Bronchial epithelial cell (primary cell): ENCODE measurements around the gene AOX1. TPM values are rescaled to one million over a fixed set of nuclear protein-coding genes. Genes with fewer than 3 reads are reported as not detected.
"Not testable (repeated sequence)": the region's sequence is repeated elsewhere in the genome, so short reads cannot be mapped to it uniquely, and the experiment has no call there.

Experiments used
- DNase-seq: peaks from one replicate; pipeline ENCODE4 v3.0.0-alpha.2; 2010; ENCODE audit warnings: low read depth
- FAIRE-seq: peaks from 2 replicates; lab custom pipeline; 2011; peaks lifted over from hg19 to GRCh38; lab: Jason Lieb, UNC
- H3K27me3 ChIP-seq: 2 replicates; pipeline ENCODE4 v1.5.1; 2011; ENCODE audit warnings: low read length; ENCODE audit not compliant: control insufficient read depth, insufficient read depth
- H3K36me3 ChIP-seq: 2 replicates; pipeline ENCODE4 v1.5.1; 2011; ENCODE audit warnings: low read length; ENCODE audit not compliant: control insufficient read depth, insufficient read depth
- H3K4me3 ChIP-seq: 2 replicates; pipeline ENCODE4 v1.5.1; 2011; ENCODE audit warnings: mild to moderate bottlenecking, low read depth, low read length, control low read depth
- total RNA-seq: library from RNA; depleted of rRNA; stranded (reverse); fragments of >200 nt; gene quantifications from 2 replicates; pipeline ENCODE4 v1.2.1, GENCODE V29; 2014
- TF ChIP-seq, protein P1 (sequence below): IDR thresholded peaks from 2 replicates; pipeline ENCODE4 v1.5.1; 2011; ENCODE audit warnings: mild to moderate bottlenecking, moderate library complexity, low read length, control low read depth, inconsistent platforms; ENCODE audit not compliant: insufficient read depth, severe bottlenecking

AOX1 gene
- total RNA-seq, 1 donor from 2014 or later = 8.4 TPM

- TF ChIP-seq, protein P1, sequence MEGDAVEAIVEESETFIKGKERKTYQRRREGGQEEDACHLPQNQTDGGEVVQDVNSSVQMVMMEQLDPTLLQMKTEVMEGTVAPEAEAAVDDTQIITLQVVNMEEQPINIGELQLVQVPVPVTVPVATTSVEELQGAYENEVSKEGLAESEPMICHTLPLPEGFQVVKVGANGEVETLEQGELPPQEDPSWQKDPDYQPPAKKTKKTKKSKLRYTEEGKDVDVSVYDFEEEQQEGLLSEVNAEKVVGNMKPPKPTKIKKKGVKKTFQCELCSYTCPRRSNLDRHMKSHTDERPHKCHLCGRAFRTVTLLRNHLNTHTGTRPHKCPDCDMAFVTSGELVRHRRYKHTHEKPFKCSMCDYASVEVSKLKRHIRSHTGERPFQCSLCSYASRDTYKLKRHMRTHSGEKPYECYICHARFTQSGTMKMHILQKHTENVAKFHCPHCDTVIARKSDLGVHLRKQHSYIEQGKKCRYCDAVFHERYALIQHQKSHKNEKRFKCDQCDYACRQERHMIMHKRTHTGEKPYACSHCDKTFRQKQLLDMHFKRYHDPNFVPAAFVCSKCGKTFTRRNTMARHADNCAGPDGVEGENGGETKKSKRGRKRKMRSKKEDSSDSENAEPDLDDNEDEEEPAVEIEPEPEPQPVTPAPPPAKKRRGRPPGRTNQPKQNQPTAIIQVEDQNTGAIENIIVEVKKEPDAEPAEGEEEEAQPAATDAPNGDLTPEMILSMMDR = no peak
- H3K4me3 ChIP-seq = no peak overlapping the region
- DNase-seq (no peak), FAIRE-seq (no peak)
- H3K27me3 ChIP-seq = no peaks in the 10 kb centered on the region
- H3K36me3 ChIP-seq = no peaks in the 10 kb centered on the region
Observed at GRCh38 chr2:200713704-200714064, 127.9 kb downstream of the AOX1 start.

GRCh38 chr2:200715014-200715413 is 129.2 kb downstream of the AOX1 start:
- FAIRE-seq, H3K4me3 ChIP-seq, DNase-seq, H3K36me3 ChIP-seq, H3K27me3 ChIP-seq: not testable (repeated sequence)

- H3K27me3 ChIP-seq = no peaks in the 10 kb centered on the region
- TF ChIP-seq, protein P1 = no peak
- FAIRE-seq (no peak), DNase-seq (no peak)
- H3K4me3 ChIP-seq = no peak overlapping the region
- H3K36me3 ChIP-seq = no peaks in the 10 kb centered on the region
Observed at GRCh38 chr2:200716386-200716785, 130.6 kb downstream of the AOX1 start.

Other genes starting within 250 kb of the AOX1 start
- gene KCTD18, start 75.9 kb upstream of the AOX1 start, total RNA-seq = 28.2 and 31.1 TPM in 2 replicates
- gene SGO2, start 59.8 kb upstream of the AOX1 start, total RNA-seq = 0.64 and 0.79 TPM in 2 replicates
- gene BZW1, start 225.9 kb downstream of the AOX1 start, total RNA-seq = 546 and 792 TPM in 2 replicates